Measurements from ENCODE around the gene ADRB1. TPM values are rescaled to one million over a fixed set of nuclear protein-coding genes. Genes with fewer than 3 reads are reported as not detected.

The ADRB1 gene
- total RNA-seq, 1 experiment from 2014 or later: 0.06 TPM

GRCh38 chr10:114087255-114087654 lies 43.6 kb downstream of the ADRB1 start:
- no peak for DNase-seq (ENCODE audit: low read depth)

- DNase-seq (ENCODE audit: low read depth): no peak
These were observed 44.0 kb downstream of the ADRB1 start for GRCh38 chr10:114087655-114088054.

- DNase-seq (ENCODE audit: low read depth): no peak
These were observed 51.1 kb downstream of the ADRB1 start for GRCh38 chr10:114094795-114095194.

GRCh38 chr10:114095559-114096337 lies 52.1 kb downstream of the ADRB1 start:
- no peak for DNase-seq (ENCODE audit: low read depth)

Other genes starting within 250 kb of the ADRB1 start
- gene DCLRE1A, start 189.8 kb upstream of the ADRB1 start, total RNA-seq (2014; rRNA removed; shearing (Covaris generic)): 10.8 and 11.5 TPM in 2 replicates
- 9.3 and 28.0 TPM in 2 replicates for gene NHLRC2, start 189.2 kb upstream of the ADRB1 start, total RNA-seq (2014; rRNA removed; shearing (Covaris generic))
- gene CCDC186, start 130.3 kb downstream of the ADRB1 start, total RNA-seq (2014; rRNA removed; shearing (Covaris generic)): 2.7 and 6.7 TPM in 2 replicates
- gene TDRD1, start 135.5 kb downstream of the ADRB1 start, total RNA-seq (2014; rRNA removed; shearing (Covaris generic)): not detected in 2 replicates
- gene VWA2, start 195.4 kb downstream of the ADRB1 start, total RNA-seq (2014; rRNA removed; shearing (Covaris generic)): not detected in 2 replicates